ENCODE results near the gene GDPGP1. TPM values are rescaled to one million over a fixed set of nuclear protein-coding genes. Genes with fewer than 3 reads are reported as not detected.
A peak's percentile ranks its signal among the peaks of the same experiment; 100 is the strongest.

The GDPGP1 gene
- polyA plus RNA-seq, 1 donor: 5.8 TPM

DNA sequence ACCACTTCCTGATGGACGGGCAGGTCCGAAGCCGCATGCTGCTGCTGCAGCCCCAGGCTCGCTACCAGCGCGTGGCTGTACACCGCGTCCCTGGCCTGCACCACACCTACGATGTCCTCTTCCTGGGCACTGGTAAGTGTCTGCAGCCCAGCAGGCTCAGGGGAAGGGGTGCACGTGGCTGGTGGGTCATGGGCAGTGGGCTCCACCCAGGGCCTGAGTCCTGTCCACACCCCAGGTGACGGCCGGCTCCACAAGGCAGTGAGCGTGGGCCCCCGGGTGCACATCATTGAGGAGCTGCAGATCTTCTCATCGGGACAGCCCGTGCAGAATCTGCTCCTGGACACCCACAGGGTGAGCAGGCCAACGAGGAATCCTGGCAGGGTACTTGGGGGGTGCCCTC, 9.0 kb upstream of the GDPGP1 start:
- DNase-seq: no peak

DNA sequence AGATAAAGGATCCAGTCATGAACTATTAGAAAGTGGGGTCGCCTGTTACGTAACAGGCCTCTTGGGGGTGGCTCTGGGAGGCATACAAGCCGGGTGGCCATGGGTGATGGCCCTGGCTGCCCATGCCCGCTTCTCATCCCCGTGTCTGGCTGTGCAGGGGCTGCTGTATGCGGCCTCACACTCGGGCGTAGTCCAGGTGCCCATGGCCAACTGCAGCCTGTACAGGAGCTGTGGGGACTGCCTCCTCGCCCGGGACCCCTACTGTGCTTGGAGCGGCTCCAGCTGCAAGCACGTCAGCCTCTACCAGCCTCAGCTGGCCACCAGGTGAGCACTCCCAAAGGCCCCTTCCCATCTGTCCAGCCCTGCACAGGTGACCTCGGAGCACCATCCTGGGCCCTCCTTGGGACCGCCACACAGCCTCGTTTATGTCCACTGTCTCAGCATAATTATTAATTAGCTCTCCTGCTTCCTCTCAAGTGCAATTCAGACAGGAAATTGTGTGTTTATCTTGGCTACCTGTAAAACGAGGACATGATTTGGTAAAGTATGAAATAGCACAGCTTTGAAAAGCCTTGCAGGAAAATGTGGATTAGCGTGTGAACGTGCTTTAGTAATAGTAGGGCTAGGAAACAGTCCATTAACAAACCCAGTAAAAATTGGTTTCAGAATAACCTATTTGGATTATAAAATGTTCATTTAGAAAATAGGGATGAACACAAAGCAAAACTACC, 8.3 kb upstream of the GDPGP1 start:
- DNase-seq: no peak

DNA sequence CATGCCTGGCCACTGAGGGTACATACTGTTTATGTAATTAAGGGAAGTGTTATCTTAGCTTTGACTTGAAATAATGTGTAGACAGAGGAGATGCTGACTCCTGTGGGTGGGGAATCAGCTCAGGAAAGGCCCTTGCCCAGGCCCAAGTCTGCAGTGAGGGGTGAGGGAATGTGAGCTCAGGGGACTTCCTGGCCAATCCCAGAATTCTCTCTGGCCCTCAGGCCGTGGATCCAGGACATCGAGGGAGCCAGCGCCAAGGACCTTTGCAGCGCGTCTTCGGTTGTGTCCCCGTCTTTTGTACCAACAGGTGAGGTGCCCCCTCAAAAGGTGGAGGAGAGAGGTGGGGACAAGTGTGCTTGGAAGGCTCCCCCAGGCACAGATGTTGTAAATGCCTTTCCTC, 6.7 kb upstream of the GDPGP1 start:
- DNase-seq: no peak

DNA sequence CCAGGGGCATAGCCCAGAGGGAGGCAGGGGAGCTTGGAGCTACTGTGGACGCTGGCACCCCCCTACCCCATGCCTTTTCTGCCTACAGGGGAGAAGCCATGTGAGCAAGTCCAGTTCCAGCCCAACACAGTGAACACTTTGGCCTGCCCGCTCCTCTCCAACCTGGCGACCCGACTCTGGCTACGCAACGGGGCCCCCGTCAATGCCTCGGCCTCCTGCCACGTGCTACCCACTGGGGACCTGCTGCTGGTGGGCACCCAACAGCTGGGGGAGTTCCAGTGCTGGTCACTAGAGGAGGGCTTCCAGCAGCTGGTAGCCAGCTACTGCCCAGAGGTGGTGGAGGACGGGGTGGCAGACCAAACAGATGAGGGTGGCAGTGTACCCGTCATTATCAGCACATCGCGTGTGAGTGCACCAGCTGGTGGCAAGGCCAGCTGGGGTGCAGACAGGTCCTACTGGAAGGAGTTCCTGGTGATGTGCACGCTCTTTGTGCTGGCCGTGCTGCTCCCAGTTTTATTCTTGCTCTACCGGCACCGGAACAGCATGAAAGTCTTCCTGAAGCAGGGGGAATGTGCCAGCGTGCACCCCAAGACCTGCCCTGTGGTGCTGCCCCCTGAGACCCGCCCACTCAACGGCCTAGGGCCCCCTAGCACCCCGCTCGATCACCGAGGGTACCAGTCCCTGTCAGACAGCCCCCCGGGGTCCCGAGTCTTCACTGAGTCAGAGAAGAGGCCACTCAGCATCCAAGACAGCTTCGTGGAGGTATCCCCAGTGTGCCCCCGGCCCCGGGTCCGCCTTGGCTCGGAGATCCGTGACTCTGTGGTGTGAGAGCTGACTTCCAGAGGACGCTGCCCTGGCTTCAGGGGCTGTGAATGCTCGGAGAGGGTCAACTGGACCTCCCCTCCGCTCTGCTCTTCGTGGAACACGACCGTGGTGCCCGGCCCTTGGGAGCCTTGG, 5.9 kb upstream of the GDPGP1 start:
- DNase-seq: no peak

DNA sequence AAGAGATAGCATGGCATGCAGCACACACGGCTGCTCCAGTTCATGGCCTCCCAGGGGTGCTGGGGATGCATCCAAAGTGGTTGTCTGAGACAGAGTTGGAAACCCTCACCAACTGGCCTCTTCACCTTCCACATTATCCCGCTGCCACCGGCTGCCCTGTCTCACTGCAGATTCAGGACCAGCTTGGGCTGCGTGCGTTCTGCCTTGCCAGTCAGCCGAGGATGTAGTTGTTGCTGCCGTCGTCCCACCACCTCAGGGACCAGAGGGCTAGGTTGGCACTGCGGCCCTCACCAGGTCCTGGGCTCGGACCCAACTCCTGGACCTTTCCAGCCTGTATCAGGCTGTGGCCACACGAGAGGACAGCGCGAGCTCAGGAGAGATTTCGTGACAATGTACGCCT, 5.0 kb upstream of the GDPGP1 start:
- DNase-seq: no peak

DNA sequence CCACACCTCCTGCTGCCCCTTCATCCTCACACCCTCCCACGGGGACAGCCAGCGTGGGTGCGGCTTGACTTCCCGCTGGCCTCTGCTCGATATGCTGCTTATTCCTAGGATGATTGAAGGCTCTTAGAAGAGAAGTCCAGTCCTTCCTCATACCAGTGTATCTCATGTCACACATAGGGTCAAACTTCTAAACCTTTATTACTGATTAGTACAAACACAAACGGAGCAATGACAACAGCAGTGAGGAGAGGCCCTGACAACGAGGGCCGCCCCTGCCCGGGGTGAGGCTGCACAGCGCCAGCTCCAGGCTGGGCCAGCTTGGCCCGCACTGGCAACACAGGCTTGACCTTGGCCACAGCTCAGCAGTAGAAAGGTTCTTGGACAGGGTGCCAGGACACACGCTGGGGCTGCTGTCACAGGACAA, 3.9 kb upstream of the GDPGP1 start:
- no peak for DNase-seq

DNA sequence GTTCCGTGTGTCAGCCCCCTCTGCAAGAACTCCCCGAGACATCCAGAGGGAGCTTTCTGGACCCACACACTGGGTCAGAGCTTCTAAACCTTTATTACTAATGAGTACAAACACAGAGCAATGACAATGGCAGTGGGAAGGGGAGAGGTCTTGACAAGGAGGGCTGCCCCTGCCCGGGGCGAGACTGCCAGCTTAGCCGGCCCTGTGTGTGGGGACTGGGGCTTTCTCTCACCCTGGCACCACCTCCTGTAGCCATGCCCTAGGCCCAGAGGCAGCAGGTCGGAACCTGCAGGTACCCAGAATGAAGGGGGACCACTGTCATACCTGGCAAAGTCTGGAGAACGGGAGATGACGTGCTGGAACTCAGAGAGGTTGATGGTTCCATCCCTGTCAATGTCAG, 3.4 kb upstream of the GDPGP1 start:
- no peak for DNase-seq

DNA sequence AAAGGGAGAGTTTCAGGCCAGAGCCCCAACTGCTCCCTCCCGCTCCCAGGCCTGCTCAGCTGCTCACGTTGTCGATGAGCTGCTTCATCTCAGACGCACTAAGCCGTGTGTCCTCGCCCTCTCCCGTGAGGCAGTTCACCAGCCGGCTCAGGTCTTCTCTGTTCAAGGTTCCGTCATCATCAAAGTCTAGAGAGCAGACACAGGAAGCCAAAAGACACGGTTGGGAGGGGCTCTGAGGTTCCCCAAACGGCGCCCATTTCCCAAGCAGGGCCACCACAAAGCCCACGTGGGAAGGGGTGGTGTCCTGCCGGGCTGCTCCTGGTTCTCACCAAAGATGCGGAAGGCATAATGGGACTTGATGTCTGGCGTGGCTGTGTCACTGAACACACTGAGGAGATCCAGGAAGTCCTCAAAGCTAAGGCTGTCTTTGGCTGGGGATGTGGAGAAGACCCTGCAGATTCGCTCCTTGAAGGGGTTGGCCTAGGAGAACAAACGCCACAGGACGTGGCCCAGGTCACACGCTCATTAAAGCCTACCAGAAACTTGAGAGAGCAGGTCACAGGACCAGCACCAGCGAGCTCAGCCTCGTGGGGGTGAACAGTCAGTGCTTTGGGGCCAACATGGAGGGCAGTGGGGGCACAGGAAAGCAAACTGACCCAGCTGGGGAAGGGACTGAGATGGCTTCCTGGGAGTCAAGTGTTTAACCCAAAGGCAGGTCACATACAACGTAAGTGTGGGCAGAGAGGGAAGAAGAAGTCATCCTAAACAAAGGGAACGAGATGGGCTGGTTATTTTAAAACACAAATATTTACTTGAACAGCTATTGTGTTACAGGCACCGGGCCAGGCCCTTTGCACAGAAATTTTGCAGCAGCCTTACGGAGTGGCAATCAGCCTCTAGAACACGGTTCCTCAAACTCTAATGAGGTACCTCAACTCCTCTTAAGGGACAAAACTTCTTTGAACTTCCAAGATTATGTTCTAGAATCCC, 2.7 kb upstream of the GDPGP1 start:
- DNase-seq: no peak

DNA sequence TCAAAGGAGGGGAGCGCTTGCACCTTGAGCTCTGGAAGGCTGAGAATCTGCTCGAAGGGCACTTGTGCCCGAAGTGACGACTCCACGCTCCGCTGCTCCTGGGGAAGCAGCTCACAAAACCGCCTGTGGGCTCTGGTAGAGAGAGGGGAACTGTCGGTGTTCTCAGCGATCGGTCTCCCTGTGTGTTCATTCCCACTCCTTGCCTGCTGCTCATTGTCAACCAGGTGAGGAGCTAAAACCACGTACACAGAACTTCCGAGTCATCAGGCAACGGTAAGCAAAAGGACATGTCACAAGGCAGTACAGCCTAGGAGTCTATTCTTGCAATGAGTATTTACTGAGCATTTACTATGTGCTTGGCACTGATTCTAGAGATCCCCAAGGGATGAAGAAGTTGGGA, 1.8 kb upstream of the GDPGP1 start:
- no peak for DNase-seq

DNA sequence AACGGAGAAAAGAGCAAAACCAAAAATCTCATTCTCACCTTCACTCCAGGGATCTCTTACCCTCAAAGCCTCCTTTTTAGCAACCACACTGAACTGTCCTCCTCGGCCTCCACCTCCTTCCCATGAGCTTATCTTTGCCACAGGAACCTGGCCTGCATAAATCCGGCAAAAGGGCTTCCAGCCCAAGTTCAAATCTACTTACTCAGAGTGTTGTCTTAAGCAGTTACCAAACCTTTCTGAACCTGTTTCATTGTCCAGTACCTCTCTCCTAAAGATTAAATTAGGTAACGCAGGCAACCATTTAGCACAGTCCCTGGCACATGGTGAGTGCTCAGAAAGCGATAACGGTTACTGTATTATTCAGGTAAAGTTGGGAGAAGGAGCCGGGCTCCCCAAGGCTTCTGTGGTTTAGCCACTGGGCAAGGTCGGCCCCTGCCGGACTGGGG, 1.0 kb upstream of the GDPGP1 start:
- DNase-seq: no peak

DNA sequence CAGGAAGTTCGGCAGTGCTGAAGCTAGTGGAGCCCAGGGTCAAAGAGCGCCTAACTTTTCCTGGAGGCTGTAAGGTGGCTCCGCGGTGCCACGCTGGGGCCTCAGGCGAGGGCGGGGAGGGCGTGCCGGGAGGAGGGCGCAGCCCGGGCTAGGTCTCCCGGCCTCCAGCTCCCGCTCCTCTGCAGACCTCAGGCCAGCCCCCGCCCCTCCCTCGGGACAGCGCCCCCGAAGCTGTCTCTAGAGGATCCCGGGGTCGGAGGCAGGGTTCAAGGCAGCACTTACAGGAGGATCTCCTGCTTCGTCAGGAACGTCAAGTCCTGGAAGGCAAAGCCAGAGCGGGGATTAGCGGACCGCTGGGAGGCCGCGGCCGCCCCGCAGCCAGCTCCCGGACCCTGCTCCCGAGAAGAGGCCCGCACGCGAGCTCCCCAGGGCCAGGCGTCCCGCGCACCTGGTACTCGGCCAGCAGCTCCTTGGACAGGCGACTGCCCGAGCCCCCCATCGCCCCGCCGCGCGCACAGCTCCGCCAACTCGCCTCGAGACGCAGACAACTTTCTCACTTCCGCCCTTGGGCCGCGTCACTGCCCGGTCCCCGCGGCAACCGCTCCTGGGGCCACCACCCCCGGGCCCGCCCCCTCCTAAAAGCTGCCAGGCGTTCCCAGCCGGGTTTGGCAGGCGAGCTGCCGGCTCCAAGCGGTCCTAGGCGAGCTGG, 468 bp upstream of the GDPGP1 start, which contains the start of gene CIB1:
TSS of gene CIB1 (minus strand) at position 555 of the 709 bp plus-strand sequence. CDS start at position 499, 56 bp downstream.
- DNase-seq: peak; percentile 94

DNA sequence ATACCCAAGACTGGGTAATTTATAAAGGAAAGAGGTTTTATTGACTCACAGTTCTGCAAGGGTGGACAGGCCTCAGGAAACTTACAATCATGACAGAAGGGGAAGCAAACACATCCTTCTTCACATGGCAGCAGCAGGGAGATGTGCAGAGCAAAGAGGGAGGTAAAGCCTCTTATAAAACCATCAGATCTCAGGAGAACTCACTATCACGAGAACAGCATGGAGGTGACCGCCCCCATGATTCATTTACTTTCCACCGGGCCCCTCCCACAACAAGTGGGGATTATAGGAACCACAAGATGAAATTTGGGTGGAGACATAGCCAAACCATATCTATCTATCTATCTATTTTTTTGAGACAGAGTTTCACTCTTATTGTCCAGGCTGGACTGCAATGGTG, 5.4 kb downstream of the GDPGP1 start:
- no peak for DNase-seq

DNA sequence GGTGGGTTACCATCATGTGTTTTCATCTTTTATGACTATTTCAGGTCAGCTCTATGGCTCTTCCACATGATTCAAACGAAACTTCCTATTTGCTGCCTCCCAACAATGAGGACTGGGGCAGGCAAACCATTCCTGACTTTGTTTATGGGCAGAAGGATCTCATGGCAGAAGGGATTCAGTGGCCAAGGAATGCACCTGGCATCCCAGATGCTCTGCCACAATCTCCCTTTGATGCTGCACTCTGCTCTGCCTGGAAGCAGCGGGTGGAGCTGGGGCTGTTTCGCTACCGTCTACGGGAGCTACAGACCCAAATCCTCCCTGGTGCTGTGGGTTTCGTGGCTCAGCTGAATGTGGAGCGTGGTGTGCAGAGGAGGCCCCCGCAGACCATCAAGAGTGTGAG, 6.8 kb downstream of the GDPGP1 start:
- DNase-seq: no peak

DNA sequence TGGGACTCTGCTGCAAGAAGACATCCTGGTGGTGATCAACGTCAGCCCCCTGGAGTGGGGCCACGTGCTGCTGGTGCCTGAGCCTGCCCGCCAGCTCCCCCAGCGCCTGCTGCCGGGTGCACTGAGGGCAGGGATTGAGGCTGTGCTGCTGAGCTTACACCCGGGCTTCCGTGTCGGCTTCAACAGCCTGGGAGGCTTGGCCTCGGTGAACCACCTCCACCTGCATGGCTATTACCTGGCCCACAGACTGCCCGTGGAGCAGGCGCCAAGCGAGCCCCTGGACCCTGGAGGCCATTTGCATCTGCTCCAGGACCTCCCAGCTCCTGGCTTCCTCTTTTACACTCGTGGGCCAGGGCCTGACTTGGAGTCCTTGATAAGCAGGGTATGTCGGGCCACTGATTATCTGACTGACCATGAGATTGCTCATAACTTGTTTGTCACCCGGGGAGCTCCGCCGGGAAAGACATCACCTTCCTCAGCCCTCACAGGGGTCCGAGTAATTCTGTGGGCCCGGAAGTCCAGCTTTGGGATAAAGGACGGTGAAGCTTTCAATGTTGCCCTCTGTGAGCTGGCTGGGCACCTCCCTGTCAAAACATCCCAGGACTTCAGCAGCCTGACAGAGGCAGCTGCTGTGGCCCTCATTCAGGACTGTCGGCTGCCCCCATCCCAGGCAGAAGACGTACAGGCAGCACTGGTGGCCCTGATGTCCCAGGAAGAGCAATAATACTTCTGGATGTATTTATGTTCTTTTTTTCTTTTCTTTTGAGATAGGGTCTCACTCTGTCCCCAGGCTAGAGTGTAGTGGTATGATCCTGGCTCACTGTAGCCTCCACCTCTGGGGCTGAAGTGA, 7.6 kb downstream of the GDPGP1 start:
- DNase-seq: no peak

DNA sequence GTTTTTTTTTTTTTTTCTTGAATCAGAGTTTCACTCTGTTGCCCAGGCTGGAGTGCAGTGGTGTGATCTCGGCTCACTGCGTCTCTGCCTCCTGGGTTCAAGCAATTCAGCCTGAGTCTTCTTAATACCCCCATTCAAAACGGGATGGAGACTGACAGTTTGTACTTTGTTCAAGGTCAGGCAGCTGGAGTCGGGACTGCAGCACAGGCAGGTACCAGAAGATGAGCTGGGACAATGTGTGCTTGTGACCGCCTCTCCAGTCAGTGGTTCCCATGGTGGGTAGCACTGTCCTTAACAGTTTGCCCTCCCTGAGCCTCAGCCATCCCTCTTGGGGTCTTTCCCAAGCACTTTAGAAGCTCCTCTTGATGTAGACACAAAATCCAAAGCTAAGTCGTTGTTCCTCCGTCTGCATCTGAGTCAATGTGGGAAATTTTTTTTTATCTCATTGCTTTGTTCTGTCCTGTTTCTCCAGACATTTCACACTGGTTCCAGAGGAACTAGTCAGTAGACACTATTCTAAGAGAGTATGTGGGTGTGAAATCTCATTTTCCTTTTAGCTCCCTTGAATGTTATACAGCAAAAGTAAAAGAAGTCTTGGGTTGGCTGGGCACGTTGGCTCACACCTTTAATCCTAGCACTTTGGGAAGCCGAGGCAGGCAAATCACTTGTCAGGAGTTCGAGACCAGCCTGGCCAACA, 10.1 kb downstream of the GDPGP1 start:
- no peak for DNase-seq

DNA sequence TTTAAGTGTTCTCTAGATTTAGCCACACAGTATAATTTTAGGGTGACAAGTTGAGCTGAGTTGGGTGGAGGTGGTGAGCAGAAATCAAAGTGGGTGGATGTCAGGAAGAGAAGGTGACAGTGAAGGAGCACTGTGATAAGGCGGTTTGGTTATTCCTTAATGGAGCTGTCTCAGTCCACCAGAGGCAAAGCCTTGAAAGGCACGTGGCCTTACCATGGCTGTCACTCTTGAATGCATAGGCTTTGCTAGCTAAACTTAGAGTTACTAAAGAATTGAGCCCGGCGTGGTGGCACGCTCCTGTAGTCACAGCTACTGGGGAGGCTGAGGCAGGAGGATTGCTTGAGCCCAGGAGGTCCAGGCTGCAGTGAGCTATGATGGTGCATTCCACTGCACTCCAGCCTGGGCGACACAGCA, 14.8 kb downstream of the GDPGP1 start:
- DNase-seq: no peak

DNA sequence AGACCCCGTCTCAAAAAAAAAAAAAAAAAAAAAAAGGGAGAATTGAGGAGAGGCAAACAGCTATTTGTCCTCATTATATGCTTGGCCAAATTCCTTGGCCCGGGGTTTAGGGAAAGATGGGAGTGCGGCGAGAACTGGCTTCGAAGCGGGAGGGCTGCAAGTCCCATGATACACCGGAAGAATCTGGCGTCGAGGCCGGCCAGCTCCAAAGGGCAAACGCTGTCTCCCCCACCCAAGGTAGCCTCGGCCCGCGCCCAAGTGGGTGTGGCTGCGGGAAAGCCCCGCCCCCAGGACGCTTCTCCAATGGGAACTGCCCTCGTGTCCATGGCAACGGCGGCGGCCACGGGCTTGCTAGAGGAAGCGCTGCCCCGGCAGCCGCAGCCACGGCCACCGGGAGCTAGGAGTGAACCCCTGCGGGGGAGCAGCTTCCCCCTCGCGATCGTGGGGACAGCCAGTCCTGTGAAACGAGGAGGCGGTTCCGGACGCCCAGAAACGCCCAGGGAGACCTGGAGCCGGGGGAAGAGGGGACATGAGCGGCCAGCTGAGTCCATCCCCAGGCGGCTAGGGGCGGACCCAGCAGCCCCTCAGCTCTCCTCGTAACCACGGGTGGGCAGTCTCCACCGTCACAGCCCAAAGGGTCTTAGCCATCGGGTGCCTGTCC, 15.3 kb downstream of the GDPGP1 start, which contains the start of gene TTLL13:
TSS of gene TTLL13 (plus strand) at position 354 of the 661 bp plus-strand sequence. CDS start 1,075 bp downstream, outside the sequence.
- DNase-seq: peak; percentile 90

DNA sequence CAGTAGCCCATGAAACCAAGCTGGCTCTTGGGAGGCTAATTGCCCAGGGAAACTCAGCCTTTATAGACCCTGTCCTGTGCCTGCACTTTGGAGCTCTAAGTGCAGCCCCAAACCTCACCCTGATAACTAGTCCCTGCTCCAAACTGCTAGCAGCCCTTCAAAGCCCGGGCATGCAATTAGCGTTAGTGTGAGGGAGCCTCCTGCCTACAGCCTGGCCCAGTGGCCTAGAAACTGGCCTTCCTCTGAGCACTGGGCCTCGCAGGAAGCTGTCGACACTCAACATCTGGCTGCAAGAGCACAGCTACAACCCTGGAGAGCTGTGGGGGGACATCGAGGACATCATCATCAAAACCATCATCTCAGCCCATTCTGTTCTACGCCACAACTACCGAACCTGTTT, 23.8 kb downstream of the GDPGP1 start:
- DNase-seq: no peak

DNA sequence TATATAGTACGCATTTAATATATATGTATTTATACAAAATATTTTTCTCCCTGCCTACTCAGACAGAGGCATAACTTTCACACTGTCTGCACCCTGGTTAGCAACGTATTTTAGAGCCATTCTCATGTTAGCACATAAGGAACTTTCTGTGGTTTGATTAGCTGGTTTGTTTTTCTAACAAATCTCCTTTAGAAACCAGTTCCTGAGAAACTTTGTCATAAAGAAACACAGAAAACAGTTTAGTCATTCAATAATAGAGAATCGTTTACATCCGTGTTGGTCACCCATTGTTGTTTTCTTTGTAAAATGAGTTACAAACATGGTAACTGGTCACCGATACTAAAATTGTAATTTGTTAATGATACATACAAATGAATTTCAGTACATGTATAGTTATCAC, 25.5 kb downstream of the GDPGP1 start:
- no peak for DNase-seq

All from left kidney (tissue), 2 donors.